Measurements from ENCODE around the gene NEGR1. TPM values are rescaled to one million over a fixed set of nuclear protein-coding genes. Genes with fewer than 3 reads are reported as not detected.

The NEGR1 gene
- total RNA-seq, 1 donor from 2014 or later, result 4.0 TPM

DNA sequence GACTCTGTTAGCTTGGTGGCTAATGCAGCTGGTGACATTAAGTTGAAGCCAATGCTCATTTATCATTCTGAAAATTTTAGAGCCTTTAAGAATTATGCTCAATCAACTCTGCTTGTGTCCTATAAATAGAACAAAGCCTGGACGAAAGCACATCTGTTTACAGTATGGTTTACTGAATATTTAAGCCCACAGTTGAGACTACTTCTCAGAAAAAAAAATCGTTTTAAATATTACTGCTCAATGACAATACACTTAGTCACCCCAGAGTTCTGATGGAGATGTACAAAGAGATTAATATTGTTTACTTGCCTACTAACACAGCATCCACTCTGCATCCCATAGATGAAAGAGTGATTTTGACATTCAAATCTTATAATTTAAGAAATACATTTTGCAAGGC lies 79.6 kb downstream of the NEGR1 start:
- no peak for DNase-seq (ENCODE audit: low read depth)
- Histone ChIP-seq H3K27me3 (ENCODE audit: control insufficient read depth, insufficient read depth, low read length) (no peaks in the 10 kb centered on the region), H3K36me3 (ENCODE audit: control insufficient read depth, insufficient read depth, low read length) (no peaks in the 10 kb centered on the region), H3K4me3 (ENCODE audit: low read depth, low read length) (no peak overlapping the region)
- TF ChIP-seq, protein P1, sequence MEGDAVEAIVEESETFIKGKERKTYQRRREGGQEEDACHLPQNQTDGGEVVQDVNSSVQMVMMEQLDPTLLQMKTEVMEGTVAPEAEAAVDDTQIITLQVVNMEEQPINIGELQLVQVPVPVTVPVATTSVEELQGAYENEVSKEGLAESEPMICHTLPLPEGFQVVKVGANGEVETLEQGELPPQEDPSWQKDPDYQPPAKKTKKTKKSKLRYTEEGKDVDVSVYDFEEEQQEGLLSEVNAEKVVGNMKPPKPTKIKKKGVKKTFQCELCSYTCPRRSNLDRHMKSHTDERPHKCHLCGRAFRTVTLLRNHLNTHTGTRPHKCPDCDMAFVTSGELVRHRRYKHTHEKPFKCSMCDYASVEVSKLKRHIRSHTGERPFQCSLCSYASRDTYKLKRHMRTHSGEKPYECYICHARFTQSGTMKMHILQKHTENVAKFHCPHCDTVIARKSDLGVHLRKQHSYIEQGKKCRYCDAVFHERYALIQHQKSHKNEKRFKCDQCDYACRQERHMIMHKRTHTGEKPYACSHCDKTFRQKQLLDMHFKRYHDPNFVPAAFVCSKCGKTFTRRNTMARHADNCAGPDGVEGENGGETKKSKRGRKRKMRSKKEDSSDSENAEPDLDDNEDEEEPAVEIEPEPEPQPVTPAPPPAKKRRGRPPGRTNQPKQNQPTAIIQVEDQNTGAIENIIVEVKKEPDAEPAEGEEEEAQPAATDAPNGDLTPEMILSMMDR (IDR thresholded peaks at IDR 0.05; ENCODE audit: insufficient read depth, low read length, poor library complexity, severe bottlenecking), result no peak

GRCh38 chr1:72197786-72198185 lies 84.6 kb downstream of the NEGR1 start:
- H3K27me3 ChIP-seq (ENCODE audit: control insufficient read depth, insufficient read depth, low read length), result no peaks in the 10 kb centered on the region
- DNase-seq (ENCODE audit: low read depth), result no peak
- no peak overlapping the region for H3K4me3 ChIP-seq (ENCODE audit: low read depth, low read length)
- TF ChIP-seq, protein P1 (IDR thresholded peaks at IDR 0.05; ENCODE audit: insufficient read depth, low read length, poor library complexity, severe bottlenecking), result no peak
- no peaks in the 10 kb centered on the region for H3K36me3 ChIP-seq (ENCODE audit: control insufficient read depth, insufficient read depth, low read length)

- no peak for DNase-seq (ENCODE audit: low read depth)
- TF ChIP-seq, protein P1 (IDR thresholded peaks at IDR 0.05; ENCODE audit: insufficient read depth, low read length, poor library complexity, severe bottlenecking), result peak; percentile 59
- no peaks in the 10 kb centered on the region for H3K36me3 ChIP-seq (ENCODE audit: control insufficient read depth, insufficient read depth, low read length)
- no peak overlapping the region for H3K4me3 ChIP-seq (ENCODE audit: low read depth, low read length)
- no peaks in the 10 kb centered on the region for H3K27me3 ChIP-seq (ENCODE audit: control insufficient read depth, insufficient read depth, low read length)
Observed at GRCh38 chr1:72186733-72187307, 95.5 kb downstream of the NEGR1 start.

DNA sequence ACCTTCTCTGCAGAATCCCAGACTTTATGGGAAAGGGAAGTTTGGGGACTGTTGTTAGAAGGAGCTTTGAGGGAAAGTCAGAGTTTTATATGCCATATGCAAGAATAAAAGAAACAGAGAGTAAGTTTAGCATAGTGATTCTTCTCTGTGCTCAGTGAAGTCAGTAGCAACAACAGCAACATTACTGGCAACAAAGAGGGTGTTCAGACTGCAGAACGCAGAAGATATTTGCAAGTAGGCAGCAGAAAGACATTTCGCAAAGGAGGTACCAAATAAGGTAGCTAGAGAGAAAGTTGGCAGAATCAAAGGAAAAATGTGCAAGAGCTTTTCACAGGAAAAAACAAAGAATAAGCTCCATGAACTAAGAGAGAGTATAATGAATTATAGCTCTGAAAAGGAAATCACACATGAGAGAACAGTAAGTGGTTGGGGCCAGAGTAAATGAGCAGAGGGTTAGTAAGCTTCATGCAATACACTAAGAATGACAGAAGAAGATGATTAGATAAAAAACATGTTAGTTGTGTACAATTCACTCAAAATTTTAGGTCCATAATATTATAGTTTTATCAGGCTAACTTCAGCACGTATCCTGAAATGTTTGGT lies 98.1 kb downstream of the NEGR1 start:
- Histone ChIP-seq H3K27me3 (ENCODE audit: control insufficient read depth, insufficient read depth, low read length) (no peaks in the 10 kb centered on the region), H3K4me3 (ENCODE audit: low read depth, low read length) (no peak overlapping the region), H3K36me3 (ENCODE audit: control insufficient read depth, insufficient read depth, low read length) (no peaks in the 10 kb centered on the region)
- TF ChIP-seq, protein P1 (IDR thresholded peaks at IDR 0.05; ENCODE audit: insufficient read depth, low read length, poor library complexity, severe bottlenecking), result no peak
- DNase-seq (ENCODE audit: low read depth), result no peak

DNA sequence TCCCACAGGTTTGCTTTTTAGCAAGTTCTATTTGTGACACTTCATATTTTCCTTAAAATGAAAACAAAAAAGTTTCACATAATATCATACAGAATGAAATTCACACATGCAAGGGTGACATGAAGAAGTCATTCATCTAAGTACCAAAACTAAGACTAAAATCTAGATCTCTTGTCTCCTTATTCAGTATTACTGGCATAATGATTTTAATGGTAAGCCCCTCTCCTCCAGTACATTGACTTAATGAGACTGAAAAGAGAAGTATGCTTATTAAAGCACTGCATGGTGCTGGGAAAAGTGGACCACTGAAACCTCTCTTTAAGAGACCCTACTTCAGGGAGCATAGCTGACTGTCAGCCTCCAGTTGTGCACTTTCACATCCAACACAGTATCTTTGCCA lies 99.5 kb downstream of the NEGR1 start:
- TF ChIP-seq, protein P1 (IDR thresholded peaks at IDR 0.05; ENCODE audit: insufficient read depth, low read length, poor library complexity, severe bottlenecking), result no peak
- no peaks in the 10 kb centered on the region for H3K36me3 ChIP-seq (ENCODE audit: control insufficient read depth, insufficient read depth, low read length)
- DNase-seq (ENCODE audit: low read depth), result no peak
- H3K27me3 ChIP-seq (ENCODE audit: control insufficient read depth, insufficient read depth, low read length), result no peaks in the 10 kb centered on the region
- no peak overlapping the region for H3K4me3 ChIP-seq (ENCODE audit: low read depth, low read length)

- Histone ChIP-seq H3K27me3 (ENCODE audit: control insufficient read depth, insufficient read depth, low read length) (no peaks in the 10 kb centered on the region), H3K4me3 (ENCODE audit: low read depth, low read length) (no peak overlapping the region), H3K36me3 (ENCODE audit: control insufficient read depth, insufficient read depth, low read length) (no peaks in the 10 kb centered on the region)
- DNase-seq (ENCODE audit: low read depth), result peak; percentile 56
- TF ChIP-seq, protein P1 (IDR thresholded peaks at IDR 0.05; ENCODE audit: insufficient read depth, low read length, poor library complexity, severe bottlenecking), result no peak
Observed at GRCh38 chr1:72178266-72178665, 104.1 kb downstream of the NEGR1 start.
